Fibroblast of pulmonary artery (primary cell): ENCODE results near the gene CCDC34.
A peak's percentile ranks its signal among the peaks of the same experiment; 100 is the strongest.

Experiments
- DNase-seq: peaks from one replicate; pipeline ENCODE4 v3.0.0-alpha.2; 2010; ENCODE audit warnings: low read depth
- H3K4me3 ChIP-seq: replicated peaks from 2 replicates; pipeline ENCODE4 v1.5.1; 2011; ENCODE audit warnings: low read depth, mild to moderate bottlenecking, control low read depth, low read length, moderate library complexity
- CTCF ChIP-seq: IDR thresholded peaks from 2 replicates; pipeline ENCODE4 v1.5.1; 2011; ENCODE audit warnings: mild to moderate bottlenecking, control low read depth, low read length, inconsistent platforms; ENCODE audit errors: missing control alignments

The CCDC34 gene

DNA sequence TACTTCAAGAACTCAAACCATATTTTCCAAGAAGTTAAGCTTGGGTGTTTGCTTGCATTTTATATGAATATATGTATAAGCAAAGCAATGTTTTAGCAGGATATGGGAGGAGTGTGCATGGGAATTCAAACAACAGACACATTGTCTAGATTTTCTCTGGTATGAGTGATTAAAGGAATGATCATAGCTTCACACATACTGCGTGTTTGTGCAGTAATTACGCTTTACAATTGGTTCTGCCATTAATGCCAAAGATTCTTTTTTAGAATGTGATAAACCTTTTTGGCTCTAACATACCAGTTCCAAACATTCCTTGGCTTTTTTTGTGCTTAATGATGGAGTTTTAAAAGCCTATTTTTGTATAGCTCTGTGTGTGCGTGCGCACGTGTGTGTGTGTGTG lies 54.0 kb downstream of the CCDC34 start:
- TF ChIP-seq CTCF = no peak
- no peak overlapping the region for H3K4me3 ChIP-seq
- DNase-seq = peak; percentile 16

DNA sequence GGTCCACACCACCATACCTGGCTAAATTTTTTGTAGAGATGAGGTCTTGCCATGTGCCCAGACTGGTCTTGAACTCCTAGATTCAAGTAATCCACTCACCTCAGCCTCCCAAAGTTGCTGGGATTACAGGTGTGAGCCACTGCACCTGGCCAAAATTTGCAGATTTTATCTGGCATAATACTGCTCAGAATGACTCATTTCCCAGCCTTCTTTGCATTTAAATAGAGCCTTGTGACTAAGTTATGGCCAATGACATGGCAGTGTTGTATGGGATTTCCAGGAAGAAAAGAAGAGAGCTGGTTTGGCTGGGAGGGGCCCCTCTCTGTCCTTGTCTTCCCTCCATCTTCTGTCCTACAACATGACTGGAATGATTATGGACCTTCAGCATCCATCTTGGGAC lies 55.8 kb downstream of the CCDC34 start:
- DNase-seq = no peak

GRCh38 chr11:27305751-27306150 lies 57.3 kb downstream of the CCDC34 start:
- TF ChIP-seq CTCF = no peak
- DNase-seq = no peak
- H3K4me3 ChIP-seq = no peak overlapping the region

More for the DNA sequence above, 55.8 kb downstream of the CCDC34 start:
- H3K4me3 ChIP-seq = no peak overlapping the region
- TF ChIP-seq CTCF = no peak

DNA sequence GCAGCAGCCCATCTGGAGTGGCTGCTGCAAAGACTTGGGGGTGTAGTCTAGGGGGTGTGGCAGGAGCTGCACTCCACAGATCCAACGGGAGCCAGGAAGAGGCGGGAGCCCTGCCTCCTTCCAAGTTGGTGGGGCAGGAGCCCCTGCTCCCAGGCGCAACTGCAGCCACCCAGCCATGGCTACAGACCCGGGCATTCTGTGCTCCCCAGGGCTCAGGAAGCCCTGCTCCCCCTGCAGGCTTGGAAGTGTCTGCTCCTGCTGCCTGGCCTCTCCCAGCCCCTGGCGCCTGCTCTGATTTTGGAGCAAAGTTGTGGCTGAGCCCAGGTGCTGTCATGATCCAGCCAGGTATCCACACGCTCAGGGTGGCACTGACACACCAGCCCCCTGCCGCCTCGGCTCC lies 58.5 kb downstream of the CCDC34 start:
- no peak overlapping the region for H3K4me3 ChIP-seq
- TF ChIP-seq CTCF = no peak

DNA sequence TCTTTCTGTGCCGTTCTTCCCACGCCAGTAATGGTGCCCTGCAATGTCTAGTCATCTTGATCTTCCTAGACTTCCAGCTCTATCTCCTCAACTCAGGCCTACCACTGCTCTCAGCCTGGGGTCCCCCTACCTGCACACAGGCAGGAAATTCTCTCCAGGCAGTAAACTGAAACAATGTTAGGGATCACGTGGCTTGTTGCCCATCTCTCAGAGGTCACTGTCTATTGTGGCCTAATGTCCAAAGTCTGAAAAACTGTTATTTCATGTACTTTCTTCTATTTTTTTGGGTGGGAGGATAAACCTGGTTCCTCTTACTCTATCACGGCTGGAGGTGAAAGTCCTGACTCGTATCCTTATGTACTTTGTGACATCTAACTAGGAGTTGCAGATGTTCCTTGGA lies 59.1 kb downstream of the CCDC34 start:
- TF ChIP-seq CTCF = no peak
- no peak overlapping the region for H3K4me3 ChIP-seq

More for the DNA sequence above, 58.5 kb downstream of the CCDC34 start:
- DNase-seq = no peak

GRCh38 chr11:27300974-27301373 lies 62.0 kb downstream of the CCDC34 start:
- no peak overlapping the region for H3K4me3 ChIP-seq
- DNase-seq = no peak
- TF ChIP-seq CTCF = no peak

More for the DNA sequence above, 59.1 kb downstream of the CCDC34 start:
- DNase-seq = no peak

GRCh38 chr11:27297616-27298015 lies 65.4 kb downstream of the CCDC34 start:
- DNase-seq = no peak
- no peak for TF ChIP-seq CTCF
- H3K4me3 ChIP-seq = no peak overlapping the region
